ENCODE measurements around the gene SUPT20H.

SUPT20H gene

GRCh38 chr13:37049810-37050209, 9.7 kb downstream of the SUPT20H start:
- TF ChIP-seq GATA1 (IDR thresholded peaks at IDR 0.05; ENCODE audit: low read depth, low read length) (no peak), POLR2A (IDR thresholded peaks at IDR 0.05; ENCODE audit: low read length) (no peak)
- no peak for DNase-seq

GRCh38 chr13:37047846-37048245, 11.6 kb downstream of the SUPT20H start:
- no peak for DNase-seq

GRCh38 chr13:37047032-37047431, 12.5 kb downstream of the SUPT20H start:
- no peak for TF ChIP-seq GATA1 (IDR thresholded peaks at IDR 0.05; ENCODE audit: low read depth, low read length)
- TF ChIP-seq POLR2A (IDR thresholded peaks at IDR 0.05; ENCODE audit: low read length): no peak

More at GRCh38 chr13:37047846-37048245, 11.6 kb downstream of the SUPT20H start:
- TF ChIP-seq POLR2A (IDR thresholded peaks at IDR 0.05; ENCODE audit: low read length) (no peak), GATA1 (IDR thresholded peaks at IDR 0.05; ENCODE audit: low read depth, low read length) (no peak)

GRCh38 chr13:37046062-37046461, 13.4 kb downstream of the SUPT20H start:
- DNase-seq: no peak

More at GRCh38 chr13:37047032-37047431, 12.5 kb downstream of the SUPT20H start:
- DNase-seq: no peak

GRCh38 chr13:37040789-37041188, 18.7 kb downstream of the SUPT20H start:
- TF ChIP-seq GATA1 (IDR thresholded peaks at IDR 0.05; ENCODE audit: low read depth, low read length) (no peak), POLR2A (IDR thresholded peaks at IDR 0.05; ENCODE audit: low read length) (no peak)
- DNase-seq: no peak

More at GRCh38 chr13:37046062-37046461, 13.4 kb downstream of the SUPT20H start:
- TF ChIP-seq POLR2A (IDR thresholded peaks at IDR 0.05; ENCODE audit: low read length) (no peak), GATA1 (IDR thresholded peaks at IDR 0.05; ENCODE audit: low read depth, low read length) (no peak)

- DNase-seq: peak; percentile 58 to 88
- TF ChIP-seq GATA1 (IDR thresholded peaks at IDR 0.05; ENCODE audit: low read depth, low read length) (no peak), POLR2A (IDR thresholded peaks at IDR 0.05; ENCODE audit: low read length) (no peak)
These were observed 19.6 kb downstream of the SUPT20H start for GRCh38 chr13:37039896-37040295.

- TF ChIP-seq POLR2A (IDR thresholded peaks at IDR 0.05; ENCODE audit: low read length) (no peak), GATA1 (IDR thresholded peaks at IDR 0.05; ENCODE audit: low read depth, low read length) (no peak)
- no peak for DNase-seq
These were observed 22.2 kb downstream of the SUPT20H start for GRCh38 chr13:37037241-37037640.

GRCh38 chr13:37029617-37030016, 29.9 kb downstream of the SUPT20H start:
- TF ChIP-seq GATA1 (IDR thresholded peaks at IDR 0.05; ENCODE audit: low read depth, low read length): no peak
- TF ChIP-seq POLR2A (IDR thresholded peaks at IDR 0.05; ENCODE audit: low read length): no peak
- DNase-seq: no peak

GRCh38 chr13:37027639-37028038, 31.8 kb downstream of the SUPT20H start:
- no peak for TF ChIP-seq GATA1 (IDR thresholded peaks at IDR 0.05; ENCODE audit: low read depth, low read length)
- TF ChIP-seq POLR2A (IDR thresholded peaks at IDR 0.05; ENCODE audit: low read length): no peak
- DNase-seq: no peak

GRCh38 chr13:37026771-37027170, 32.7 kb downstream of the SUPT20H start:
- no peak for DNase-seq
- TF ChIP-seq POLR2A (IDR thresholded peaks at IDR 0.05; ENCODE audit: low read length) (no peak), GATA1 (IDR thresholded peaks at IDR 0.05; ENCODE audit: low read depth, low read length) (no peak)

- no peak for TF ChIP-seq GATA1 (IDR thresholded peaks at IDR 0.05; ENCODE audit: low read depth, low read length)
- no peak for TF ChIP-seq POLR2A (IDR thresholded peaks at IDR 0.05; ENCODE audit: low read length)
- DNase-seq: no peak
These were observed 35.6 kb downstream of the SUPT20H start for GRCh38 chr13:37023871-37024270.

GRCh38 chr13:37014609-37015008, 44.9 kb downstream of the SUPT20H start:
- no peak for DNase-seq
- TF ChIP-seq POLR2A (IDR thresholded peaks at IDR 0.05; ENCODE audit: low read length) (no peak), GATA1 (IDR thresholded peaks at IDR 0.05; ENCODE audit: low read depth, low read length) (no peak)

GRCh38 chr13:37011788-37012187, 47.7 kb downstream of the SUPT20H start:
- TF ChIP-seq POLR2A (IDR thresholded peaks at IDR 0.05; ENCODE audit: low read length) (no peak), GATA1 (IDR thresholded peaks at IDR 0.05; ENCODE audit: low read depth, low read length) (no peak)
- DNase-seq: no peak

- DNase-seq: no peak
- TF ChIP-seq POLR2A (IDR thresholded peaks at IDR 0.05; ENCODE audit: low read length) (no peak), GATA1 (IDR thresholded peaks at IDR 0.05; ENCODE audit: low read depth, low read length) (no peak)
These were observed 48.5 kb downstream of the SUPT20H start for GRCh38 chr13:37011002-37011401.

GRCh38 chr13:37010424-37010823, 49.1 kb downstream of the SUPT20H start:
- no peak for TF ChIP-seq POLR2A (IDR thresholded peaks at IDR 0.05; ENCODE audit: low read length)
- no peak for TF ChIP-seq GATA1 (IDR thresholded peaks at IDR 0.05; ENCODE audit: low read depth, low read length)
- no peak for DNase-seq

- no peak for DNase-seq
- TF ChIP-seq GATA1 (IDR thresholded peaks at IDR 0.05; ENCODE audit: low read depth, low read length) (no peak), POLR2A (IDR thresholded peaks at IDR 0.05; ENCODE audit: low read length) (no peak)
These were observed 49.8 kb downstream of the SUPT20H start for GRCh38 chr13:37009692-37010091.

All from erythroblast (primary cell).